ENCODE results near the gene WWC1. TPM values are rescaled to one million over a fixed set of nuclear protein-coding genes. Genes with fewer than 3 reads are reported as not detected.

The WWC1 gene
- total RNA-seq, 1 experiment from 2014 or later = 52.6 TPM

- BruUV-seq (replicated peaks) = no TSS peak
- Histone ChIP-seq H3K4me2 (ENCODE audit: low read length) (peak overlapping the region; percentile 48; the same call in 1 of the 2 replicates), H3K27ac (ENCODE audit: low read depth, low read length) (no peak overlapping the region), H3K27me3 (ENCODE audit: insufficient read depth, low read length) (no peaks in the 10 kb centered on the region), H3K79me2 (ENCODE audit: insufficient read depth, low read length) (no peaks in the 10 kb centered on the region), H3K4me1 (ENCODE audit: control insufficient read depth in 1 of 2, insufficient read depth in 2 of 2, low read length in 2 of 2) (peaks cover 41 to 54% of the 10 kb centered on the region in 2 experiments), H4K20me1 (ENCODE audit: insufficient read depth) (no peaks in the 10 kb centered on the region; the same call in 1 of the 2 replicates), H3K9ac (ENCODE audit: low read length) (no peak overlapping the region), H3K9me2 (ENCODE audit: insufficient read depth) (no peaks in the 10 kb centered on the region), H3K4me3 (replicated peaks in 1 of 2; ENCODE audit: low read depth in 1 of 2, low read length in 2 of 2) (no peak overlapping the region), H3K9me3 (ENCODE audit: control insufficient read depth in 1 of 2, insufficient read depth in 1 of 2, low read depth in 1 of 2, low read length in 2 of 2) (no peaks in the 10 kb centered on the region), H2AFZ (ENCODE audit: low read depth, low read length, poor library complexity, severe bottlenecking) (no peak overlapping the region), H3K36me3 (ENCODE audit: control insufficient read depth in 1 of 2, insufficient read depth in 2 of 2, low read length in 2 of 2) (peaks cover 5 to 42% of the 10 kb centered on the region in 2 experiments; a peak in 2 of 4 replicates)
- no peak for TF ChIP-seq CEBPB (IDR thresholded peaks at IDR 0.05; ENCODE audit: low read depth)
- TF ChIP-seq, protein P1, sequence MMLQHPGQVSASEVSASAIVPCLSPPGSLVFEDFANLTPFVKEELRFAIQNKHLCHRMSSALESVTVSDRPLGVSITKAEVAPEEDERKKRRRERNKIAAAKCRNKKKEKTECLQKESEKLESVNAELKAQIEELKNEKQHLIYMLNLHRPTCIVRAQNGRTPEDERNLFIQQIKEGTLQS (IDR thresholded peaks at IDR 0.05) = no peak
- no peak for TF ChIP-seq FOSL1 (IDR thresholded peaks at IDR 0.05; ENCODE audit: low read depth)
- TF ChIP-seq MAX (IDR thresholded peaks at IDR 0.05) = no peak
- TF ChIP-seq CTCF (IDR thresholded peaks at IDR 0.05 in 2 of 3, conservative IDR thresholded peaks at IDR 0.05 in 1 of 3; ENCODE audit: borderline replicate concordance in 1 of 3, insufficient read depth in 1 of 3, low read depth in 2 of 3, low read length in 2 of 3) = no peak
- no peak for TF ChIP-seq YY1 (IDR thresholded peaks at IDR 0.05; ENCODE audit: extremely low read depth, insufficient replicate concordance, low read depth, low read length)
- no peak for TF ChIP-seq RAD21 (IDR thresholded peaks at IDR 0.05; ENCODE audit: low read depth)
- TF ChIP-seq SIN3A (IDR thresholded peaks at IDR 0.05; ENCODE audit: low read depth) = no peak
- no peak for TF ChIP-seq ZBTB33 (IDR thresholded peaks at IDR 0.05; ENCODE audit: extremely low read depth, insufficient replicate concordance, low read length)
- TF ChIP-seq EGR1 (IDR thresholded peaks at IDR 0.05; ENCODE audit: low read depth) = no peak
- TF ChIP-seq EZH2 (IDR thresholded peaks at IDR 0.05) = no peak
- no peak for TF ChIP-seq ZFX (IDR thresholded peaks at IDR 0.05)
- TF ChIP-seq JUND (IDR thresholded peaks at IDR 0.05) = no peak
- TF ChIP-seq ELF1 (IDR thresholded peaks at IDR 0.05; ENCODE audit: borderline replicate concordance, low read depth) = no peak
- no peak for TF ChIP-seq EZH2phosphoT487 (IDR thresholded peaks at IDR 0.05; ENCODE audit: borderline replicate concordance)
- no peak for TF ChIP-seq TCF7L2 (IDR thresholded peaks at IDR 0.05; ENCODE audit: borderline replicate concordance, extremely low read depth, insufficient read depth, insufficient read length)
- no peak for TF ChIP-seq POLR2A (IDR thresholded peaks at IDR 0.05; ENCODE audit: borderline replicate concordance, extremely low read depth, insufficient read depth, insufficient read length)
- no peak for TF ChIP-seq CBX3 (IDR thresholded peaks at IDR 0.05; ENCODE audit: low read depth)
- TF ChIP-seq SRF (IDR thresholded peaks at IDR 0.05; ENCODE audit: low read depth) = no peak
- intact Hi-C loops (cut with micrococcal nuclease) = loop anchor here (5.0 kb wide), 1 partner anchor 121 kb away; the partner anchor contains the start of gene WWC1
- ATAC-seq = no peak
- RAD21 ChIA-PET (ENCODE audit: low non-redundant PET in 1 of 2, low total read pairs in 2 of 2, uncharacterized antibody in 2 of 2, unreplicated experiment in 2 of 2) = no interaction called here
- POLR2A ChIA-PET = no interaction called here
- DNase-seq (ENCODE audit: low read depth, low spot score) = no peak
- CTCF ChIA-PET = no interaction called here
Observed at GRCh38 chr5:168413596-168413995, 122.2 kb downstream of the WWC1 start.
